Measurements from ENCODE around the gene PRKCA. TPM values are rescaled to one million over a fixed set of nuclear protein-coding genes. Genes with fewer than 3 reads are reported as not detected.

PRKCA gene
- total and polyA plus RNA-seq, 2 experiments from 2014 or later: 6.4 to 35.4 TPM

GRCh38 chr17:66661411-66662256, 359.2 kb downstream of the PRKCA start (continued):
- TF ChIP-seq ZNF462 (CRISPR knock-in tag; IDR thresholded peaks at IDR 0.05) (no peak), CTCF (conservative IDR thresholded peaks at IDR 0.05; ENCODE audit: low read depth in 2 of 2) (no peak)

GRCh38 chr17:66662496-66662895, 360.1 kb downstream of the PRKCA start:
- Histone ChIP-seq H3K27me3 (ENCODE audit: insufficient read depth) (no peaks in the 10 kb centered on the region), H3K9me2 (ENCODE audit: insufficient read depth) (no peaks in the 10 kb centered on the region), H3K27ac (ENCODE audit: low read depth) (no peak overlapping the region), H3K4me3 (no peak overlapping the region), H3K36me3 (ENCODE audit: insufficient read depth) (no peaks in the 10 kb centered on the region), H2AFZ (no peak overlapping the region), H3K4me1 (ENCODE audit: insufficient read depth) (no peaks in the 10 kb centered on the region), H3F3A (replicated peaks; ENCODE audit: low read depth) (no peaks in the 10 kb centered on the region), H3K4me2 (no peak overlapping the region), H4K20me1 (replicated peaks; ENCODE audit: insufficient read depth) (no peaks in the 10 kb centered on the region), H3K79me2 (replicated peaks; ENCODE audit: insufficient read depth) (no peaks in the 10 kb centered on the region)
- Mint-ChIP-seq H3K4me1 (no peaks in the 10 kb centered on the region), H3K27ac (no peak overlapping the region), H3K4me3 (no peak overlapping the region), H3K36me3 (ENCODE audit: low read depth) (peaks cover 6% of the 10 kb centered on the region), H3K9me3 (peaks cover 2% of the 10 kb centered on the region; the same call in 1 of the 3 replicates), H3K27me3 (ENCODE audit: insufficient read depth, low read depth, poor library complexity) (peaks cover 2% of the 10 kb centered on the region)
- ATAC-seq (no peak), DNase-seq (ENCODE audit: low spot score) (no peak)
- TF ChIP-seq REST (IDR thresholded peaks at IDR 0.05; ENCODE audit: unreplicated experiment): no peak
- no peak for TF ChIP-seq STAT1 (IDR thresholded peaks at IDR 0.05; ENCODE audit: unreplicated experiment)
- no peak for TF ChIP-seq ETS1 (IDR thresholded peaks at IDR 0.05)
- no peak for TF ChIP-seq EZH2 (IDR thresholded peaks at IDR 0.05; ENCODE audit: low read depth, unreplicated experiment)
- TF ChIP-seq CTCF (conservative IDR thresholded peaks at IDR 0.05; ENCODE audit: low read depth in 2 of 2): no peak
